Urothelium cell line (cell line): ENCODE results near the gene INAFM2.

Experiments used
- DNase-seq: peaks from one replicate; pipeline ENCODE4 v3.0.0; 2011; ENCODE audit warnings: low spot score, mixed read lengths
- FAIRE-seq: peaks from 2 replicates; lab custom pipeline; 2011; peaks lifted over from hg19 to GRCh38; lab: Jason Lieb, UNC

Gene INAFM2

DNA sequence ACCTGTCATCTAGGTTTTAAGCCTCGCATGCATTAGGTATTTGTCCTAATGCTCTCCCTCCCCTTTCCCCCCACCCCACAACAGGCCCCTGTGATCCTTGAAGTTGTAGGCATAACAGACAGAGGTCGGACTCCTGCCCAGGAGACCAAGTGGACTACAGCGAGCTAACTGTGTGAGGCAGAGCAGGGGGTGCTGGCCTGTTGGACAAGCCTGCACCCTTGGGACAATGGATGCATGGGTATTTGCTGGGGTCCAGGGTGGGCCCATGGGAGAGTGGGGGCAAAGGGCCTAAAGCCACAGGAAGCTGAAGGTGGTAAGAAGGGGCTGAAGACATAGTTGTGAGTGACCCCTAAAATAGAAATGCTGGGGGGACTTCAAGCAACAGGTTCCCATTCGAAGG, 18.2 kb upstream of the INAFM2 start:
- DNase-seq (no peak), FAIRE-seq (no peak)

DNA sequence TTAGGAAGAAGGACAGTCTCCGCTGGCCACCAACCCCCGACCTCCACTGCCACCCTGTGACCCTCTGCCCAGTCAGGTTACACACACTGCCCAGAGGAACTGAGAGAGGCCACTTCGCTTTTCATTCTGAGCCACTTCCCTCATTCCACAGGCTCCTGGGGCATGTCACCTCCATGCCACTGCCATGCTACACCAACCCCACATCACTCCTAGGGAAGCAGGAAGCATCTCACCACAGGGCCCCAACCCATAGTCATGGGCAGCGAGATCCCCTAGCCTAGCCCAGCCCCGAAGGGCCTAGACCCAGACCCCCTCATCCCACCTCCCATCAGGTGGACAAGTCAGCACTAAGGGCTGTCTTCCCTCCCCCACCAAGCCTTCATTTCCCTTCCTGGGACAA, 17.1 kb upstream of the INAFM2 start:
- DNase-seq: no peak
- FAIRE-seq: no peak

DNA sequence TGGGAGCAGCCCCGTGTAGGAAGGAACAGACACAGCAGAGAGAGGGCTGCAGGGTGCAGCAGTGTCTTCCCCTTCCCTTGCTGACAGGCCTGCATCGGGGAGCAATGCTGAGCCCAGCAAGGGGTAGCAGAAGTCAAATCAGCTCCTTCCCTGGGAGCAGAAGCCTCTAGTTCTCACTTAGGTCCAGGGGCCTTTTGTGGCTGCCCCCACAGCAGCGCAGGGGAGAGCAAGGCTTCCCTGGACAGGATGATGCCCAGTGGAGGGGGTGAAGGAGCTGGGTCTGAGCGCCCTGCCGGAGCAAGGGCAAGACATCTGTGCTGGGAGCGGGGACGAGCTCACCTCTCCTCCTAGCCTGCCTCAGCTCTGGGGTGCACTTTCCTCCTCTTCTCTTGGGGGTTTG, 16.6 kb upstream of the INAFM2 start:
- FAIRE-seq: no peak
- DNase-seq: no peak

DNA sequence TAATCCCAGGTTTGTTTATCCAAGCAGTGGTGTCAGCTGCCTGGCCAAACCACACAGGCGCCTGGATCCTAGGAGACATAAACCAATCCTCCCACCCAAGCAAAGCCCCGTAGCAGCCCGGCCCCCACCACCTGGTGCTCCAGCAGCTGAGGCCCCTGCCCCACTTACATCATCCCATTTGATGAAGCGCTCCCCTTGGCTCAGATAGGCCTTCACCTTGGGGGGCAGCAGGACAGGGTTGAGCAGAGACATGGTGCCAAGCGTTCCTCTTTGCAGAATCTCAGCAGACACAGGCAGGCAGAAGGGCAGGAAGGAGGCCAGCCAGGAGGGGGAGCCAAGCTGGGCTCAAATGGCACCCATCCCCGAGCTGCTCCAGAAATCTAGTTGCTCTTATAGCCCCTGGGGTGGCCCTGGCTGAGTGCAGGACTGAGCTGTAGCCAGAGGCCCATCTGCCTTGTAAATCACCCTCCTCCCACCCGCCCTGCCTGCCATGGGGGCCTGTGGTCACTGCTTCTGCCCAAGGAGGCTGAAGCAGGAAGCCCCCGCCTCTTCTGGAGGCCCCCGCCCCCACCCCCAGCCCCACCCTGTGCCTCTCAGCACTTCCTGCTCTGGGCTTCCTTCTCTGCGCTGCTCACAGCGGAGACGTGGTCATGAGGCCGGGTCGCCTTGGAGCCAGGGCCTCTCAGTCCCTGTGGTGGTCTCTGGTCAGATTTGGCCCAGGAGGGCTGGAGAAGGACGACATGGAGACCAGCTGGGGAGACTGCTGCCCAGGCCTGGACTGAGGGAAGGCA, 15.9 kb upstream of the INAFM2 start, which contains the start of gene PLCB2:
Gene PLCB2, minus strand, starts transcription at position 515 of the 791 bp plus-strand sequence. Its CDS starts 263 bp downstream, at position 252.
- DNase-seq (peak; percentile 75), FAIRE-seq (no peak)

DNA sequence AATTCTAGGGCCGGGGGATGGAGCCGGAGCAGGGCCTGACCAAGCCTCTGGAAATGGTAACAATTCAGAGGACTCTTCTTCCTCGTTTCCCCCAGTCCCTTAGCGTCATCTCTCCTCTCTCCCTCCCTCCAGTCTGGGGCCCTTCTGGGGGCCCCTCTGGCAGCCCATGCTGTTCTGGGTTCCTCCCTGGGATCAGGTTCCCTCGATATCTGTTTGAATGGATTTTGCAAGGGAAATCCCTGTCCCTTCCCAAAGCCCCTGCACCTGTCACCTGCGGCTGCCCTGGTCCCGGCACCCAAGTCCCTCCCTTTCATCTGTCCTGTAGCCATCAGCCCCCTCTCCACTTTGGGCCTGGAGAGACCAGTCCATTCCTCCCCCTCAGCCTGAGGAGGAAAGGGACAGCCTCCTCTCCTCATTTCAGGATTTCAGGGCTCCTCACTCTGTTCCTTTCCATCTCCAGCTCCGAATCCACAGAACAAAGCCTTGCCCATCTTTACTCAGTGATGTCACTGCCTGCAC, 14.1 kb upstream of the INAFM2 start:
- no peak for DNase-seq
- FAIRE-seq: no peak

DNA sequence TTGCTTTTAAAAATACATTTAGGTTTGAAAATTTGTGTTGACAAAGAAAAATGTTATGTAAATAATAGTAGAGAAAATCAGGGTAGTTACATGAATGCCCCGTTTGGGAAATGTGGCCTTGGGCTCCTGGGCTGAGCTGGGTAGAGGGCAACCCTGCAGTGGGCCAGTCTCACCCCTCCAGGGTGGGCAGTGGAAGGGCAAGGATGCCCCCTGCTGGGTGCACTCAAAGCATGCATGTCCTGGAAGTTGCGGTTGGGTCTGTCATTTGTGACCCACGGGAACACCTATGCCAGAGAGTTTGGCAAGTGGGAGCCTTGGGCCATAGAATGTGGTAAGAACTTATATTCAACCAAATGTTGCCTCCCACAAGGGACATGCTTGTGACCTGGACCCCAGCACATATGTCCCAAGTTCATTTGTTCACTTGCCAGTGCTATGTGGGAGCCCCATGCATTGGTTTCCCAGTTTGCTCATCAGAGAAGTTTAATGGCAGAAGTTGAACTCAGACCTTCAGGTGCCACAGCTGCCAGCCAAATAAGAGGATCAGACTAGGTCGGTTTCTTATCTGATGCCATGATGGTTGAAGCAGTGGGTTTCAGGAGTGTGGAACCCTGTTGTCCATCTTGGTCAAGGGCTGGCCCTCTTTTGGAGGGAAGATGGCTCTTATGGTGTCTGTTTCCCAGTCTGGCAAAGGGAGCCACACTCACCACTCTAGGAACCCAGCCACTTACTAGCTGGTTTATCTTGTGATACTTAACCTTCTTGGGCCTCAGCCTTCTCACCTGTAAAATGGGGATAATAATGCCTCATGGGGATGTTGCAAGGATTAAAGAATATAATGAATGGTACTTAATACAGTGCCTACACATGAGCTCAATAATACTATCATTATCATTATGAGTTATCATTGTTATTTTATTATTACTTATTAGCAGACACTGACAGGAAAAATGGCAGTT, 13.2 kb upstream of the INAFM2 start:
- no peak for DNase-seq

DNA sequence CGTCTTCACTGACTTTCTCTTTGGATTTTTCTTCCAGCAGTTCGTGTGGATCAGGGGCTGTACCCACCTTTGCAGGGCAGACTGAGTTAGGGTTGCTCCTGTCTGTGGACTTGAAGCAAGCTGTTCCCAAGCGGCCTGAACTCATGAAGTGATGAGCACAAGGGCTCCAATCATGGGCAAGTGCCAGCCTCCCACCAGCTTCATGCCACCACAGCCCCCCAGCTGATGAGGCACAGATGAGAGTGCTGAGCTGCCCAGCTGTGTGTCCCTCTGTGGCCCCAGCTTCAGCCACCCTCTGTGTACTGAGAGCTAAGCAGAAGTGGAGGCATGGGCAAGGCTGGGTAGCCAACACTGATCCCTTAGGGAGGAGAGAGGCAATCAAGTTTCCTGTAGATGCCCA, 12.5 kb upstream of the INAFM2 start:
- no peak for FAIRE-seq
- no peak for DNase-seq

More for the DNA sequence above, 13.2 kb upstream of the INAFM2 start:
- no peak for FAIRE-seq

DNA sequence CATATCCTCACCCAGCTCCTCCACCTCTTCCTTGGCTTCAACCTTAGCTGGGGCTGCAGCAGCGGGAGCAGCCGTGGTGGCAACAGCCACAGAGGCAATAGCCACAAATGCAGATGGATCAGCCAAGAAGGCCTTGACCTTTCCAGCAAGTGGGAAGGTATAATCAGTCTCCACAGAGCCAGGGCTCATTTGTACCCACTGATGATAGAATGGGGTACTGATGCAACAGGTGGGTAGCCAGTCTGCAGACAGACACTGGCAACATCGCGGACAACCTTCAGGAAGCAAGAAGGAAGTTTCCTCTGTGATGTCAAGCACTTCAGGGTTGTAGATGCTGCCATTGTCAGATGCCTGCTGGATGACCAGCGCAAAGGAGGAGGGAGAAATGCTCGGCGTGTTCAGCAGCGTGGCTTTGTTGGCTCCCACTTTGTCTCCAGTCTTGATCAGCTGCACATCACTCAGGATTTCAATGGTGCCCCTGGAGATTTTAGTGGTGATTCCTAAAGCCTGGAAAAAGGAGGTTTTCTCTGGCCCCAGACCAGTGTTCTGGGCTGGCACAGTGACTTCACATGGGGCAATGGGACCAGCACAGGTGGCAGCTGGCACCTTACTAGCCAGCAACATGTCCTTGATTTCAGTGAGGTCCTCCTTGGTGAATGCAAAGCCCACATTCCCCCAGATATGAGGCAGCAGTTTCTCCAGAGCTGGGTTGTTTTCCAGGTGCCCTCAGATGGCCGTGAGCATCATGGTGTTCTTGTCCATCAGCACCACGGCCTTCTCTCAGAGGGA, 10.9 kb upstream of the INAFM2 start:
- no peak for FAIRE-seq
- DNase-seq: no peak

DNA sequence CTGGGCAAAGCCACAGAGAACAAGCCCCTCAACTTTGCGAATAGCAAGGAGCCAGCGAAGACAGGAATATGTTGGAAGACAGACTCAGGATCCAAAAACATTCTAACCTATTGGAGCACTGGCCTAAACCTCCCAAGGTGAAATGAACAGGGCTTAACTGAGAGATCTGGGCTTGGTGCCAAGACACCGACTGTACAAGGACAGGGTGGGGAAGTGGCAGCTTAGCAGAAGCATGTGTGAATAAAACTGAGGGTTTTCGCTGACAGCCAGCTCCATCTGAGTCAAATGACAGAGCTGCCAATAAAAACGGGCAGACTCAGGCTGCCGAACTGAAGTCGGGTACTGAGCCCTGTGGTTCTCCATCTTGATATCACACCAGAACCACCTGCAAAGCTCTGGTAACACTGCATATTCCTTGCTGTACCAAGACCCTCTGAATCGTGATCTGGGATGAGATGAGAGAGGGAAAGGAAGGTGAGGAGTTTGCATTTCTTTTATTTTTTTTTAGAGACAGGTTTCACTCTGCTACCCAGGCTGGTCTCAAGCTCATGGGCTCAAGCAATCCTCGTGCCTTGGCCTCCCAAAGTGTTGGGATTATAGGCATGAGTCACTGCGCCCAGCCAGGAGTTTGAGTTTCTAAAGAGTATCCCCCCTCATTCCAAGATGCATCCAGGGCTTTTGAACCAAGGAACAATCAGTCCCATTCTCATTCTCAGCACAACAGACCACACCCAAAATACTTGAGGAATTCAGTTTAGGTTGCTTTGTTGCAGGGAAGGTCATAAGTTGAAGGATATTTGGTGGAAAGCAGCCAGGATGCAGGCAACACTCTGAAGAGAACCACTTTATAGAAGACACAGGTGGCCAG, 9.7 kb upstream of the INAFM2 start:
- peak; percentile 70 for DNase-seq
- FAIRE-seq: no peak

DNA sequence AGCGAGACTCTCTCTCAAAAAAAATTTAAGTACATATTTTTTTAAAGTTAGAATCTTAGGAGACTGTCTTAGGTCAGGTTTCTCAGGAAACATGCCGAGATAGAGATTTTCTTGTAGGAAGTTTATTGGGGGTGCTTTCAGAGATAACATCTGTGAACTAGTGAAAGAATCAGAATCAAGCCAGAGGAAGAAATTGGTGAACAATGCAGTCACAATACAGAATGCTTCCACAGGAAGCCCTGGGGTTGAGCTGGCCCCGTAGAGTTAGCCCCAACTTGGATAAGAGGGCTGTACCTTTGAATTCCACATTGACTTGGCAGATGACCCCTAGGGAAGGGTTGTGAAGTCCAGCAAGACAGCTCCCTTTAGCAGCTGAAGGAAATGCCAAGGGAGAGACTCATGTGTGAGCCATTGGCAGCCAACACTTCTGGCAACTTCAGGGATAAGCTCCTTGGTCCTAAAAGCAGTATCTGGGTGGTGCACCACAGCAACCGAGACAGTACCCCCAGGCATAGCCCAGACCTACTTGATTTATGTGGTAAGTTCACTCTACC, 8.7 kb upstream of the INAFM2 start:
- DNase-seq (no peak), FAIRE-seq (no peak)

DNA sequence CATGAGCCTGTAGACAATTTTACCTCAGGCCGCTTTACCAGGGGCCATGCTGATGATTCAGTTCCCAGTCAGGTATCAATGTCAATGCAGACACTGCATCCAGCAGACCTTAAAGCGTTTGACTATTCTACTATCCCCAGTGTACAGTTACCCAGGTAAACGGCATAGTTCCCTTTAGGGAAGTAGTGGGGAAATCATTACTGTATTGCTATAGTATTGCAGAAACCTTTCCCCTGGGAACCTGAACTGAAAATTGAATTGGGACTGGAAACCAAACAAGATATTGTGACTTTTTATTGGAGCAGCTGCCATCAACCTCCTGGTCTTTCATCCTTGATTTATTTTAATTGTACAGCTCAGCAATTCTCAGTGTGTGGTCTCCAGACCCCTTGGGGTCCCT, 6.6 kb upstream of the INAFM2 start:
- DNase-seq: no peak
- FAIRE-seq: no peak

DNA sequence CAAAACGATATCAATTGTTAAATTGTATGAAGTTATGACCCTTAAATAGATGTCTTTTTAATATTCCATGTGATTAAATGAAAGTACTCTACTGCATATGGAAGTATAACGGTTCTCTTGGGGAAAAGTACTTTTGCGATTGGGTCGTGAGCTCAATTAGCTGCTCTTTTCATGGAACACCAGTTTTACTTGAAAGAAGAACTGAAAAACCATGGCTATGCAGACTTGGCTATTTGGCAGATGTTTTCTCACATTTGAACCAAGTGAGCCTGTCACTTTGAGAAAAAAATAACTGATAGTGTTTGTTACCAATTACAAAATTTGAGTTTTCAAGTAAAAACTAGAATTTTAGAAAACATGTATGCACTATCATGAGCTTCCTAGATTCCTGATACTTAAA, 5.9 kb upstream of the INAFM2 start:
- FAIRE-seq: no peak
- no peak for DNase-seq

DNA sequence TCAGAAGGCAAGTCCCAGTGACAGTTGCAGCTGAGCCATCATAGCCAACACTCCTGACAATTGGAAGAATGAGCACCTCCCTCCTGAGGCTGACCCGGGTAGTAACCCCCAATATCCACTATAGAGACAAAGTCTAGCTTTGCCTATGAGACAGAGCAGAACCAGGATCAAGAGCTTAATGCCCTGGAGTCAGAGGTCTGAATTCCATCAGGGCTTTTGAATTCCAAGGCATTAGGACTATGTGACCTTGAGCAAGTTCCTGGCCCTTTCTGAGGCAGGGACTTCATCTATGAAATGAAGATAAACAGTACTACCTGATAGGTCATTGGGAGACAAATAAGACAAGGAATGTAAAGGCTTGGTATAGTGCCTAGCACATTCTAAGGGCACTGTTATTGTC, 3.1 kb upstream of the INAFM2 start:
- DNase-seq (no peak), FAIRE-seq (no peak)

DNA sequence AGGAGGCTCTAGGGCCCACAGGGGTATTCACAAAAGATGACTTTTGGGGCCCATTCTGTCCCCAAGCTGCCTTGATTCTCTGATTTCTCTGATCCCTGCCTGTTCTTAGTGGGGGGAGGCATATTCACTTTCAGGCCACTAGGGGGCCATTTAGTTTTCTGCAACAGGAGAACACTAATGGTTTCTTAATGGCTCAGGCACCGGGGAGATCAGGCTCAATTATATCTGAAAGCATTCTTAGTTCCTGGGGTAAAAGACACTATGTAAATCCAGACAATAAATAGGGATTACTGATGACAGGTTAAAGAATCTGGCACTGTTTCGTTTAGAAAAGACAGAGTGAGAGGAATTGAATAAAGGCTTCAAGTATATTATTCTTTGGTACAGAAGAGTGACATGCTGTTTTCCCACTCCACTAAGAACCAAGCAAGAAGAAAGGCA, 2.5 kb upstream of the INAFM2 start:
- FAIRE-seq (no peak), DNase-seq (no peak)

DNA sequence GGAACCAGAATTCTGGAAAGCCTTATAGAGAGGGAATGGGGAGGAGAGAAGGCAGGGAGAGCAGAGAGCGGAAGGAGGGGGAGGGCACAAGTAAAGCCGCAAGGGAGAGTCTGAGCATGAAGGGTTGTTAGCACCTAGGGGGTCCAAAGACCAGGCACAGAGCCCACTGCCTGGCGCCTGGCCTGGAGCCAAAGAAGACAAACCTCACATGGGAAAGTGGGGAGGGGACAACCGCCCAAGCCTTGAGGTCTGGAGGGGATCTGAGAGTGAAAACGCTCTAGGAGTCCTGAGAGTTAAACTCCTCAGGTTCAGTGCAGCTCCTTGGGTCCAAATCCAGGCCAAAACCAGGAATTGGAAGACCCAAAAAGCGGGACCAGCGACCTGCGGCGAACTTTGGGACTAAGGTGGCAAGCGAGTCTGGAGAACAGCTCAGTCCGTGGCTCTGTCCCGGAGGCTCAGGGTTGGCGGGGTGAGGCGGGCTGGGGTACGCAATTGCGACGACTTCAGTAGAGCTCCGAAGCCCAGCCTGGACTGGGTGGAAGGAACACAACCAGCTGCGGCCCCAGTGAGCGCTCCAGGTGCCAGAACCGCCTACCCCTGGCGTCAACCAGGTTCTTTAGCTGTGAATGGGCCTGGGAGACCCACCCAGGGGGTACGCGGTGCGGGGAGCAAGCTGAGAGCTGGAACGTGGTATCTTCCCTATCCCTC, 807 bp upstream of the INAFM2 start:
- DNase-seq: no peak
- FAIRE-seq: no peak

DNA sequence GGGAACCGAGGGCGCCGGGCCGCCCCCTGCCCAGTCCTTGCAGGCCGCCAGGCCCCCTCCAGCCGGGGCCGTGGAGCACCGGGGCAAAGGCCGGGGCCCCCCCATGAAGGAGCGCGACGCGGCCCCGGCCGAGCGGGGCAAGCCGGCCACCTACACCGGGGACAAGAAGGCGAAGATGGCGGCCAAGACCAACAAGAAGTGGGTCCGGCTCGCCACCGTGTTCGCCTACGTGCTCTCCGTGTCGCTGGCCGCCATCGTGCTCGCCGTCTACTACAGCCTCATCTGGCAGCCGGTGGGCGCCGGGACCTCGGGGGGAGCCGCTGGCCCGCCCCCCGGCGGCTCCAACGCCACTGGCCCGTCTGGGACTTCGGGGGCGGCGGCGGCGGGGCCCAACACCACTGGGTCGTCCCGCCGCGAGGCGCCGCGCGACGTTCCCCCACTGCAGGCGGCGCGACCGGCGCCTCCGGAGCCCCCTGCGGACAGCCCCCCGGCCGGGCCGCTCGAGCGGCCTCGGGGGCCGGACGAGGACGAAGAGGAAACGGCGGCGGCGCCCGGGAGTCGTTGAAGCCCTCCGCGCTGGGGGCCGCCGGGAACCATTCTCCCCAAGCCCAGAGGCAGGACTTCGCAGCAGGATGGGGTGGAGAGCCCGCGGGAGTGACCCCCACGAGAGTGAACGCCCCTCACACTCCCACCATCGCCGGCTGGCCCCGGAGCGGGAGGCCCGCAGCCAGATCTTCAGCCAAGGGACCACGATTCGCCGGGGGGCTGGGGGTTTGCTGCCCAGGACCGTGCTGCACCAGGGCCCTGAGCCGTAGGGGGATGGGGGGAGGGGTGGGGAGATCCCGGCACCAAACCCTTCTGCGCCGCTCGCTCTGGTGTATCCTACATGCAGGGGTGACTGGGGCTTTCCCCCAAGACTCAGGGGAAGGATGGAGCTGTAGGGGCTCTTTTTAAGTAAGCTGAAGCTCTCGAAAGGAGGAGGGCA, 753 bp downstream of the INAFM2 start:
- FAIRE-seq: no peak
- DNase-seq: no peak

DNA sequence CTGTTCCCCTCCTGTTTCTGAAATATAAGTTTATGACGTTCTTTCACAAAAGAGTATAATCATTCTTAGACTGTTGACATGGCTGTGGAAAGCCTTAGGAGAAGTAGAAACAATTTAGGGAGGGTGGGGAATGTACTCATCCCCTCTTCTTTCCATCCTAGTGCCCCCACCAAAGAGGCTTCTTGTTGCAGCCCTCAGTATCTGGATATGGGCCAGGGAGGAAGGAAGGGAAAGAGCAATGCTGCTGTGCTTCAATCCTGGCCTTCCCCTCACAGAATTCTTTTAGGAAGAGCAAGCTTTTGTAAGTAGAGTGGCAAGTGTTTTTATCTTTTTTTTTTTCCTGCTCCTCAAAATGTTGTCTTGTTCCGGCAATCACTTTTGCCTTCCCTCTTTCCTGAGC, 1.7 kb downstream of the INAFM2 start:
- no peak for FAIRE-seq
- DNase-seq: no peak

DNA sequence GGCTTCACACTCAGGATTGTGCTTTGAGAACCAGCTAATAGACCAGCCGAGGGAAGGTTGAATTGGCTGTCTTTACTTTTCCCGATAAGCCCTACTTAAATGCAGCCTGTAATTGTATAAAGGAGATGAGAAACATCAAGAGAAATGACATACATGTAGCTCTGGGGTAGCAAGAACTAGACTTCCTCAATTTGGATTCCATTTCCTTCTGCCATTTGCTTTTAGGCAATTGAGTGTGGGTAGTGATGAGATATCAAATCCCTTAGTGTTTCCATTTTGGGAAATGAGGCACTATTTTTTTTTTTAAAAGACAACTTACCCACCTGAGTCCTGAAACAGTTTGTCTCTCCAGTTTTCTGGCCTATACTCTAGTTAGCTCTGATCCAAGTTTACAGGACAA, 2.2 kb downstream of the INAFM2 start:
- no peak for DNase-seq
- FAIRE-seq: no peak
